Measurements from ENCODE around the gene SIN3A.
"Not testable (repeated sequence)": the region's sequence is repeated elsewhere in the genome, so short reads cannot be mapped to it uniquely, and the experiment has no call there.

GRCh38 chr15:75349351-75349669, 102.2 kb downstream of the SIN3A start:
- not testable (repeated sequence) for TF ChIP-seq CTCF (IDR thresholded peaks at IDR 0.05; ENCODE audit: low read depth, low read length, missing input control); GABPA (IDR thresholded peaks at IDR 0.05 in 1 of 2, conservative IDR thresholded peaks at IDR 0.05 in 1 of 2); JUND (IDR thresholded peaks at IDR 0.05); EGR1 (IDR thresholded peaks at IDR 0.05; ENCODE audit: low read depth in 2 of 2); MAX (IDR thresholded peaks at IDR 0.05); REST (IDR thresholded peaks at IDR 0.05)
